ENCODE results near the gene GRIN3B. TPM values are rescaled to one million over a fixed set of nuclear protein-coding genes. Genes with fewer than 3 reads are reported as not detected.
A peak's percentile ranks its signal among the peaks of the same experiment; 100 is the strongest.

The GRIN3B gene
- total RNA-seq, 1 experiment from 2014 or later, result not detected

- DNase-seq (ENCODE audit: low read depth in 1 of 2, low spot score in 2 of 2), result no peak
- no peak overlapping the region for H3K27ac ChIP-seq
- H3K4me1 ChIP-seq (replicated peaks), result no peaks in the 10 kb centered on the region
- H3K27me3 ChIP-seq (replicated peaks), result no peaks in the 10 kb centered on the region
- H3K9me3 ChIP-seq (replicated peaks), result no peaks in the 10 kb centered on the region
- H3K4me3 ChIP-seq, result no peak overlapping the region
- H3K36me3 ChIP-seq, result no peaks in the 10 kb centered on the region
Observed at GRCh38 chr19:1049800-1050199, 49.6 kb downstream of the GRIN3B start.

GRCh38 chr19:1050989-1051788 is 51.0 kb downstream of the GRIN3B start:
- no peaks in the 10 kb centered on the region for H3K27me3 ChIP-seq (replicated peaks)
- H3K9me3 ChIP-seq (replicated peaks), result no peaks in the 10 kb centered on the region
- H3K27ac ChIP-seq, result no peak overlapping the region
- no peaks in the 10 kb centered on the region for H3K36me3 ChIP-seq
- no peak overlapping the region for H3K4me3 ChIP-seq
- H3K4me1 ChIP-seq (replicated peaks), result no peaks in the 10 kb centered on the region
- DNase-seq (ENCODE audit: low read depth in 1 of 2, low spot score in 2 of 2), result no peak

- Histone ChIP-seq H3K27ac (no peak overlapping the region), H3K27me3 (replicated peaks) (no peaks in the 10 kb centered on the region), H3K4me1 (replicated peaks) (no peaks in the 10 kb centered on the region), H3K9me3 (replicated peaks) (no peaks in the 10 kb centered on the region), H3K4me3 (no peak overlapping the region), H3K36me3 (no peaks in the 10 kb centered on the region)
- no peak for DNase-seq (ENCODE audit: low read depth in 1 of 2, low spot score in 2 of 2)
Observed at GRCh38 chr19:1051791-1052190, 51.6 kb downstream of the GRIN3B start.

- no peak overlapping the region for H3K27ac ChIP-seq
- H3K4me1 ChIP-seq (replicated peaks), result no peaks in the 10 kb centered on the region
- H3K9me3 ChIP-seq (replicated peaks), result no peaks in the 10 kb centered on the region
- H3K4me3 ChIP-seq, result no peak overlapping the region
- DNase-seq (ENCODE audit: low read depth in 1 of 2, low spot score in 2 of 2), result no peak
- no peaks in the 10 kb centered on the region for H3K36me3 ChIP-seq
- no peaks in the 10 kb centered on the region for H3K27me3 ChIP-seq (replicated peaks)
Observed at GRCh38 chr19:1052349-1052975, 52.2 kb downstream of the GRIN3B start.

GRCh38 chr19:1053176-1054101 is 53.2 kb downstream of the GRIN3B start:
- Histone ChIP-seq H3K9me3 (replicated peaks) (no peaks in the 10 kb centered on the region), H3K36me3 (no peaks in the 10 kb centered on the region), H3K4me1 (replicated peaks) (no peaks in the 10 kb centered on the region), H3K4me3 (no peak overlapping the region), H3K27ac (no peak overlapping the region), H3K27me3 (replicated peaks) (no peaks in the 10 kb centered on the region)
- DNase-seq (ENCODE audit: low read depth in 1 of 2, low spot score in 2 of 2), result no peak

GRCh38 chr19:1054102-1055027 is 54.1 kb downstream of the GRIN3B start:
- DNase-seq (ENCODE audit: low read depth in 1 of 2, low spot score in 2 of 2), result no peak
- Histone ChIP-seq H3K36me3 (no peaks in the 10 kb centered on the region), H3K4me3 (no peak overlapping the region), H3K9me3 (replicated peaks) (no peaks in the 10 kb centered on the region), H3K27ac (no peak overlapping the region), H3K27me3 (replicated peaks) (no peaks in the 10 kb centered on the region), H3K4me1 (replicated peaks) (no peaks in the 10 kb centered on the region)

- no peak overlapping the region for H3K4me3 ChIP-seq
- H3K4me1 ChIP-seq (replicated peaks), result no peaks in the 10 kb centered on the region
- no peaks in the 10 kb centered on the region for H3K27me3 ChIP-seq (replicated peaks)
- no peaks in the 10 kb centered on the region for H3K9me3 ChIP-seq (replicated peaks)
- H3K27ac ChIP-seq, result no peak overlapping the region
- DNase-seq (ENCODE audit: low read depth in 1 of 2, low spot score in 2 of 2), result no peak
- no peaks in the 10 kb centered on the region for H3K36me3 ChIP-seq
Observed at GRCh38 chr19:1055028-1055425, 54.8 kb downstream of the GRIN3B start.

GRCh38 chr19:1055886-1056620 is 55.8 kb downstream of the GRIN3B start:
- Histone ChIP-seq H3K4me3 (no peak overlapping the region), H3K4me1 (replicated peaks) (no peaks in the 10 kb centered on the region), H3K27ac (no peak overlapping the region), H3K9me3 (replicated peaks) (no peaks in the 10 kb centered on the region), H3K36me3 (no peaks in the 10 kb centered on the region), H3K27me3 (replicated peaks) (no peaks in the 10 kb centered on the region)
- DNase-seq (ENCODE audit: low read depth in 1 of 2, low spot score in 2 of 2), result no peak

GRCh38 chr19:1057176-1057855 is 57.1 kb downstream of the GRIN3B start:
- Histone ChIP-seq H3K36me3 (no peaks in the 10 kb centered on the region), H3K27me3 (replicated peaks) (no peaks in the 10 kb centered on the region), H3K27ac (no peak overlapping the region), H3K9me3 (replicated peaks) (no peaks in the 10 kb centered on the region), H3K4me3 (no peak overlapping the region), H3K4me1 (replicated peaks) (no peaks in the 10 kb centered on the region)
- peak in 1 of 2 experiments; percentile 42 for DNase-seq (ENCODE audit: low read depth in 1 of 2, low spot score in 2 of 2)

- Histone ChIP-seq H3K27ac (no peak overlapping the region), H3K9me3 (replicated peaks) (no peaks in the 10 kb centered on the region), H3K4me3 (no peak overlapping the region), H3K36me3 (no peaks in the 10 kb centered on the region), H3K4me1 (replicated peaks) (no peaks in the 10 kb centered on the region), H3K27me3 (replicated peaks) (no peaks in the 10 kb centered on the region)
- no peak for DNase-seq (ENCODE audit: low read depth in 1 of 2, low spot score in 2 of 2)
Observed at GRCh38 chr19:1058112-1058511, 57.9 kb downstream of the GRIN3B start.

All from SJSA1 (cell line).